CD4-positive, alpha-beta T cell treated with Interleukin-21 for 1 hour (primary cell): ENCODE data around the gene MORC1.

ENCODE experiments used
- DNase-seq: peaks from one replicate; pipeline ENCODE4 v3.0.0-alpha.2; 2020

MORC1 gene

DNA sequence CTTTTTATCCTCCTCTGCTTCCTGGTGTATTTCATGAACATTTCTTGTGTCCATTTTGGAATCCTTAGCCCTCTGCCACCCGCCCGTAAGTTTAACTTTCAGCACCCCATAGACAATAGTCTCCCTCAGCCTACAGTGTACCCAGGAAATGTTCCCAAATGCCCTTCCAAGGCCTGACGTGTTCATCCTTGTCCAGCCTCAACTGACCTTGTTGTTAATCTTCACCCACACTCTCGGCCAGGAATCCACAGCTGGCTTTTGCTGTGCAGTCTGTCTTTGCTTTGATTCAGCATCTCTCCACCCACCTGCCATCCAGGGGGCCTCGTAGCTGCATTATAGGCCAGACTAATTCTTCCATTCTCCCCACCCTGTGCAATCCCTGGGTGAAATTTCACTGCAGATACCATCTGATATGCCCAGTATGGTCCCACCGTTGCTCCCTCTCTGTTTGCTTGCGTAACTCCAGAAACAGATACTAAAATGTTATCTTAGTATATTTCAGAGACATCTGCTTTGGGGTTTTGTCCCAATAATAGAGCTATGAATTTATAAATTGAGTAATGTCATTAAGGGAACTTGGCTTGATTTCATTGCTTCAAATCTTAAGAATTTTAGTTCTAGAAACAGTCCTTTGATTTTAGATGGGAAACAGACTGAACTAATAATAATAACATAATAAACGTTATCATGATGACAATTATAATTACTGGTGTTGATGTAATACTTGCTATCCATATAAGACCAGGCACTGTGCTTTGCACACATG, 180.8 kb downstream of the MORC1 start:
- no peak for DNase-seq

DNA sequence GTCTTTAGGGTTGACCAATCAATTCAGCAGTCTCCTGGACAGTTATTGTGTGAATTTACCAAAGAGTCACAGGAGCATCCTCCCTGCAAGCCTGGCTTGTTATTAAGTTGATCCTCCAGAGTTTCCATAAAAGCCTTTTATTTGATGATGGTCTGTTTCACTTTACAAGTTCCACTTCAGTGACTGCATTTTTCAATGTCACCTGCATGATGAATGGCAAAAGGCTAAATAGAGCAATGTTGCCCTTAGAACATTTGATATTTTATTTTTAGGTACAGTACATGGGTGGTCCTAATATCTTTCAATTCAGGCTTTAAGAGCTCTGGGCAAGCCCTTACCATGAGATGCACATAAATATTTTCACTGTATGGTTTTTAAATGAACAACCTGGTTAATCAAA, 186.9 kb downstream of the MORC1 start:
- DNase-seq = no peak

DNA sequence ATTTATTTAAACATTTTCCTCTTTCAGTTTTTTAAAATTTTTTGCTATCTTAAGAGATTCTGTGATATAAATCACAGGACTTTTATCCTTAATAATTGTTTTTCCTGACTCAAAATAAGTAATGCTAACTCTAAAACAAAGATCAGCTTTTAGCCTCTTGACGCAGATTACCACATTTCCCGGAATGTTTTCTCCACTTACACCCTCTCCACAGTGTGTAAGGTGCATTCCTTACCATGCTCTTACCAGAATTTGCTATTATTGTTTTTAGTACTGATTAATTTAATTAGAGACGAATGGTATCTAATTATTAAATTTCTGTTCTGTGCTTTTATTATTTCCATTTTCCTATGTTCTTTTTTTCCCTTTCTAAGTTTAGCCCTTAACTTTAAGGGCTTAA, 199.1 kb downstream of the MORC1 start:
- DNase-seq = no peak

DNA sequence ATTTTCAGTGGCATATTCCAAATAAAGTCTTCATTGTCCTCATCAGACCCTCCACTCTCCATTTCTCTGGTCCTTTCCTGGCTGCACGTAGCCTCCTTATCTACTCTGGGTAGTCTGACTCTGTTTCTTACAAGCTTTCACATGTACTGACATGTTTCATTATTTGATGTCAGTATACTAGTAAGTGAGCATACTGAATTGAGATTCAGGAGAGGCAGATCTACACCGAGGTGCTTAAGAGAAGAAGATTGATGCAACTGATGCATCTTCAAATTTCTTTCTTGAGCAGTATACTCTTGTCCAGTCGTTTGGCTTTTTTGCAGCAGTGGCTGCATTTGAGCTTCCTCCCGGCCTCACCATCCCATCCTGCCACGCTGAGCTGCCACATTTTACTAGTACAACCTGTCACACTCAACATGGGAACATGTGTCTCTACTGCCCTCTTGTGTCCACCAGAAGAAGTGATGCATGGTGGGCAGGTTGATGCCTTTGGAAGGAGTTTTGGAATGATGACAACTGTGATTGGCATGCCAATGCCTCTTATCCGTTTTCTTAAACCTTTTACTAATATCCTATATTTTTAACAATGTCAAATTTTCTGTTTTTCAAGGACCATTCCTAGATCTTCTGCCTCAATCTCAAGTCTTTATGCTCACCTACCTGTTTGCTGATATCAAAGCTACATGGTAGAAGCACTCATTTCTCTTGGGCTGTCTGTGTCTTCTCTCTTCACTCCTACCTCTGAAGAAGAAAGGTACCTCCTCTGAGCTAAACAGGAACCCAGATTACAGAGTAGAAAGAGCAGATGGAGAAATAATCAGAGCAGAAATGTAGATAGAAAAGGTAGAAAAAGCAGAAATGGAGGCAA, 202.9 kb downstream of the MORC1 start:
- DNase-seq = peak; percentile 78

DNA sequence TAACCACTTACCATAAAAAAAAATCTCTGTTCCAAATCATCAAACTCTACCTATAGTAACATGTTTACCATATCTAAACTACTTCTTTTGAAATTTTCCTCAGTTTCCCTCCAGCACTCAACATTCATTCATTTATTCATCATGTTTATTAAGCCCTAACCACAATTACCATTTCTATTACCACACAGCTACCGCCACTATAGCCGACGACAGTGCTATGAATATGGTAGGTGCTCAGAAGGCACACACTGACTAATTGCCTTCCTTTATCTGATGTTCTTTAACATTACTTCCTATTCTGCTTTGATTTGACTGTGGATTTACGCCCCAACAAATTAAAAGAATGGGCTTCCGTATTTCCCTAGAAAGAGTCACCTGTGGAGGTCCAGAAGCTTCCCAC, 208.1 kb downstream of the MORC1 start:
- DNase-seq = no peak
